ENCODE measurements around the gene ARRDC5. TPM values are rescaled to one million over a fixed set of nuclear protein-coding genes. Genes with fewer than 3 reads are reported as not detected.
"Not testable (repeated sequence)": the region's sequence is repeated elsewhere in the genome, so short reads cannot be mapped to it uniquely, and the experiment has no call there.

The ARRDC5 gene
- total RNA-seq, 1 experiment from 2014 or later, result not detected

GRCh38 chr19:4870025-4870700 is 32.5 kb downstream of the ARRDC5 start:
- DNase-seq (ENCODE audit: low read depth), result peak; percentile 96

- no peak for DNase-seq (ENCODE audit: low read depth)
These were observed 34.3 kb downstream of the ARRDC5 start for GRCh38 chr19:4868286-4868834.

- peak; percentile 97 for DNase-seq (ENCODE audit: low read depth)
These were observed 35.0 kb downstream of the ARRDC5 start, which contains the start of gene PLIN3 for GRCh38 chr19:4867534-4868285. Gene PLIN3, minus strand, starts transcription at chr19:4867667. Its CDS starts 6,273 bp downstream, at chr19:4861394.

- peak; percentile 58 for DNase-seq (ENCODE audit: low read depth)
These were observed 35.9 kb downstream of the ARRDC5 start for GRCh38 chr19:4866595-4867424.

GRCh38 chr19:4861147-4861546 is 41.5 kb downstream of the ARRDC5 start:
- no peak for DNase-seq (ENCODE audit: low read depth)

- DNase-seq (ENCODE audit: low read depth), result no peak
These were observed 43.0 kb downstream of the ARRDC5 start for GRCh38 chr19:4859697-4860096.

GRCh38 chr19:4856468-4856867 is 46.2 kb downstream of the ARRDC5 start:
- not testable (repeated sequence) for DNase-seq (ENCODE audit: low read depth)

GRCh38 chr19:4853506-4853905 is 49.2 kb downstream of the ARRDC5 start:
- DNase-seq (ENCODE audit: low read depth), result not testable (repeated sequence)

GRCh38 chr19:4852484-4852883 is 50.2 kb downstream of the ARRDC5 start:
- DNase-seq (ENCODE audit: low read depth), result no peak

- DNase-seq (ENCODE audit: low read depth), result peak; percentile 78
These were observed 51.0 kb downstream of the ARRDC5 start for GRCh38 chr19:4851551-4852290.

GRCh38 chr19:4849019-4849418 is 53.7 kb downstream of the ARRDC5 start:
- no peak for DNase-seq (ENCODE audit: low read depth)

GRCh38 chr19:4847190-4847973 is 55.3 kb downstream of the ARRDC5 start:
- DNase-seq (ENCODE audit: low read depth), result no peak

GRCh38 chr19:4845975-4846374 is 56.7 kb downstream of the ARRDC5 start:
- not testable (repeated sequence) for DNase-seq (ENCODE audit: low read depth)

- DNase-seq (ENCODE audit: low read depth), result no peak
These were observed 58.1 kb downstream of the ARRDC5 start for GRCh38 chr19:4844348-4845179.

- no peak for DNase-seq (ENCODE audit: low read depth)
These were observed 59.1 kb downstream of the ARRDC5 start for GRCh38 chr19:4843647-4843965.

All from Daoy (cell line).